ENCODE results near the gene GPR171.

The GPR171 gene

GRCh38 chr3:151178208-151178845 is 24.7 kb downstream of the GPR171 start:
- no peak for DNase-seq

- no peak for DNase-seq
These were observed 27.1 kb downstream of the GPR171 start for GRCh38 chr3:151175952-151176351.

GRCh38 chr3:151174351-151174750 is 28.7 kb downstream of the GPR171 start:
- no peak for DNase-seq

- peak in 1 of 58 donors; percentile 30 for DNase-seq
These were observed 31.8 kb downstream of the GPR171 start for GRCh38 chr3:151171145-151171757.

GRCh38 chr3:151169948-151170679 is 32.9 kb downstream of the GPR171 start:
- DNase-seq: peak in 13 of 58 donors; percentile 2 to 42 (median 11)

GRCh38 chr3:151169262-151169947 is 33.6 kb downstream of the GPR171 start:
- peak in 1 of 58 donors; percentile 6 for DNase-seq

- peak in 39 of 58 donors; percentile 2 to 73 (median 24) for DNase-seq
These were observed 34.5 kb downstream of the GPR171 start for GRCh38 chr3:151168269-151169094.

- no peak for DNase-seq
These were observed 36.9 kb downstream of the GPR171 start for GRCh38 chr3:151166161-151166560.

- no peak for DNase-seq
These were observed 37.8 kb downstream of the GPR171 start for GRCh38 chr3:151165226-151165625.

- no peak for DNase-seq
These were observed 43.2 kb downstream of the GPR171 start for GRCh38 chr3:151159806-151160205.

- no peak for DNase-seq
These were observed 46.3 kb downstream of the GPR171 start for GRCh38 chr3:151156618-151157216.

- peak in 1 of 58 donors; percentile 22 for DNase-seq
These were observed 47.4 kb downstream of the GPR171 start for GRCh38 chr3:151155409-151156128.

- DNase-seq: no peak
These were observed 48.5 kb downstream of the GPR171 start for GRCh38 chr3:151154566-151154965.

GRCh38 chr3:151152455-151153079 is 50.4 kb downstream of the GPR171 start:
- DNase-seq: no peak
